GM23248 (cell line): ENCODE results near the gene IQSEC1.

Source experiments
- EZH2 ChIP-seq: fragments of 200-600 bp; sonication (generic); IDR thresholded peaks from 2 replicates; pipeline ENCODE4 v1.6.1; 2018; ENCODE audit warnings: antibody characterized with exemption, mild to moderate bottlenecking; ENCODE audit not compliant: insufficient read depth, poor library complexity, severe bottlenecking
- EZH2phosphoT487 ChIP-seq: fragments of 200-600 bp; sonication (generic); IDR thresholded peaks from 2 replicates; pipeline ENCODE4 v1.6.1; 2018; ENCODE audit warnings: antibody characterized with exemption, moderate library complexity, mild to moderate bottlenecking, low read depth; ENCODE audit not compliant: insufficient read depth

DNA sequence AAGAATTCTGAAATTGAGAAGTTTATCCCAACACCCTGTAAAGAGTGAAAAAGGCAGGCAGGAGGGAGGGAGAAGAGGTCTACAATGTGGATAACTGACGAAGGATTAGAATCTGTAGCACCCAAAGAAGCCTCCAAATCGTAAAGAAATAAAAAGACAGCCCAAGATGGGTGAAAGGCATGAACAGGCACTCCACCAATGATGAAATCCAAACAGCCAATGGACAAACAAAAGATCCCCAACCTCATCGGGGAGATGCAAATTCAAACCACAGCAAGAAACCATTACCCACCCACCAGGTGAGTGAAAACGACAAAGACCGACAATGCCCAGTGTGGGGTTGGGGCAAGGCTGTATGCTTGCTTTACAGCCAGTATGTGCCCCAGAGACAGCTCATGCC, 85.6 kb downstream of the IQSEC1 start:
- no peak for TF ChIP-seq EZH2
- TF ChIP-seq EZH2phosphoT487 = no peak
